KMS-11 (cell line): Measurements from ENCODE around the gene ZNF655.

Experiments
- H2AFZ ChIP-seq: fragments of 200-600 bp; sonication (generic); 2 replicates; pipeline ENCODE4 v1.6.1; 2016; ENCODE audit warnings: antibody characterized with exemption, mixed run types, low read depth
- H3K27ac ChIP-seq: fragments of 200-600 bp; sonication (generic); 2 replicates; pipeline ENCODE4 v1.6.1; 2016; ENCODE audit warnings: mild to moderate bottlenecking, mixed run types
- H3K27me3 ChIP-seq: fragments of 200-600 bp; sonication (generic); 2 replicates; pipeline ENCODE4 v1.6.1; 2017; ENCODE audit warnings: mild to moderate bottlenecking, low read depth, mixed run types, moderate library complexity; ENCODE audit not compliant: insufficient read depth
- H3K36me3 ChIP-seq: fragments of 200-600 bp; sonication (generic); 2 replicates; pipeline ENCODE4 v1.6.1; 2017; ENCODE audit warnings: mild to moderate bottlenecking, mixed run types; ENCODE audit not compliant: insufficient read depth
- H3K4me1 ChIP-seq: fragments of 200-600 bp; sonication (generic); 2 replicates; pipeline ENCODE4 v1.6.1; 2016; ENCODE audit warnings: mild to moderate bottlenecking, low read depth, mixed run types; ENCODE audit not compliant: poor library complexity, severe bottlenecking
- H3K4me2 ChIP-seq: fragments of 200-600 bp; sonication (generic); 2 replicates; pipeline ENCODE4 v1.7.0; 2016; ENCODE audit warnings: mild to moderate bottlenecking, mixed run types
- H3K4me3 ChIP-seq: fragments of 200-600 bp; sonication (generic); IDR thresholded peaks from 2 replicates; pipeline ENCODE4 v1.6.1; 2017; ENCODE audit warnings: low read depth, low read length, mixed read lengths; ENCODE audit not compliant: insufficient read depth
- H3K79me2 ChIP-seq: fragments of 200-600 bp; sonication (generic); 2 replicates; pipeline ENCODE4 v1.6.1; 2016; ENCODE audit warnings: low read depth, mixed run types; ENCODE audit not compliant: insufficient read depth
- H3K9ac ChIP-seq: fragments of 200-600 bp; sonication (generic); 2 replicates; pipeline ENCODE4 v1.6.1; 2016; ENCODE audit warnings: mild to moderate bottlenecking, mixed run types
- H4K20me1 ChIP-seq: fragments of 200-600 bp; sonication (generic); 2 replicates; pipeline ENCODE4 v1.6.1; 2016; ENCODE audit warnings: mild to moderate bottlenecking, mixed run types; ENCODE audit not compliant: insufficient read depth
- CTCF ChIP-seq: fragments of 200-600 bp; sonication (generic); conservative IDR thresholded peaks from 2 replicates; pipeline ENCODE4 v1.6.1; 2017; ENCODE audit warnings: low read depth, mild to moderate bottlenecking, antibody characterized with exemption, low read length, moderate library complexity, mixed read lengths

The ZNF655 gene

GRCh38 chr7:99605527-99605926, 47.1 kb downstream of the ZNF655 start:
- Histone ChIP-seq H4K20me1 (no peaks in the 10 kb centered on the region), H3K4me1 (no peaks in the 10 kb centered on the region), H3K36me3 (no peaks in the 10 kb centered on the region), H3K4me2 (no peak overlapping the region), H3K79me2 (no peaks in the 10 kb centered on the region), H3K9ac (no peak overlapping the region), H2AFZ (no peak overlapping the region), H3K27me3 (no peaks in the 10 kb centered on the region), H3K27ac (no peak overlapping the region), H3K4me3 (no peak overlapping the region)
- no peak for TF ChIP-seq CTCF

- no peak overlapping the region for H3K4me2 ChIP-seq
- no peaks in the 10 kb centered on the region for H3K4me1 ChIP-seq
- H2AFZ ChIP-seq, result no peak overlapping the region
- no peak overlapping the region for H3K4me3 ChIP-seq
- H3K27me3 ChIP-seq, result no peaks in the 10 kb centered on the region
- H3K27ac ChIP-seq, result no peak overlapping the region
- no peak overlapping the region for H3K9ac ChIP-seq
- no peaks in the 10 kb centered on the region for H3K36me3 ChIP-seq
- TF ChIP-seq CTCF, result no peak
- H3K79me2 ChIP-seq, result no peaks in the 10 kb centered on the region
- no peaks in the 10 kb centered on the region for H4K20me1 ChIP-seq
Measured at GRCh38 chr7:99606531-99606930, 48.1 kb downstream of the ZNF655 start.

- Histone ChIP-seq H3K4me2 (no peak overlapping the region), H3K79me2 (no peaks in the 10 kb centered on the region), H4K20me1 (no peaks in the 10 kb centered on the region), H3K27ac (no peak overlapping the region), H3K36me3 (no peaks in the 10 kb centered on the region), H3K27me3 (no peaks in the 10 kb centered on the region), H3K9ac (no peak overlapping the region), H2AFZ (no peak overlapping the region), H3K4me3 (no peak overlapping the region), H3K4me1 (no peaks in the 10 kb centered on the region)
- no peak for TF ChIP-seq CTCF
Measured at GRCh38 chr7:99607548-99607947, 49.1 kb downstream of the ZNF655 start.

- Histone ChIP-seq H2AFZ (no peak overlapping the region), H3K27me3 (no peaks in the 10 kb centered on the region), H4K20me1 (no peaks in the 10 kb centered on the region), H3K9ac (no peak overlapping the region), H3K4me1 (peaks cover 13% of the 10 kb centered on the region), H3K27ac (no peak overlapping the region), H3K4me3 (no peak overlapping the region), H3K36me3 (no peaks in the 10 kb centered on the region; the same call in 1 of the 2 replicates), H3K4me2 (no peak overlapping the region), H3K79me2 (peaks cover 18% of the 10 kb centered on the region)
- TF ChIP-seq CTCF, result no peak
Measured at GRCh38 chr7:99614495-99614894, 56.1 kb downstream of the ZNF655 start.

GRCh38 chr7:99615989-99616358, 57.5 kb downstream of the ZNF655 start:
- peaks cover 18% of the 10 kb centered on the region for H3K79me2 ChIP-seq
- no peaks in the 10 kb centered on the region for H3K27me3 ChIP-seq
- TF ChIP-seq CTCF, result no peak
- peak overlapping the region; percentile 100 for H2AFZ ChIP-seq
- H3K27ac ChIP-seq, result peak overlapping the region; percentile 59; the same call in 1 of the 2 replicates
- H3K4me1 ChIP-seq, result peaks cover 13% of the 10 kb centered on the region
- peaks cover 6% of the 10 kb centered on the region; the same call in 1 of the 2 replicates for H3K36me3 ChIP-seq
- H3K4me2 ChIP-seq, result peak overlapping the region; percentile 85
- no peaks in the 10 kb centered on the region for H4K20me1 ChIP-seq
- H3K9ac ChIP-seq, result peak overlapping the region; percentile 81; the same call in 1 of the 2 replicates
- H3K4me3 ChIP-seq, result no peak overlapping the region
